Measurements from ENCODE around the gene AGBL1.

Gene AGBL1

DNA sequence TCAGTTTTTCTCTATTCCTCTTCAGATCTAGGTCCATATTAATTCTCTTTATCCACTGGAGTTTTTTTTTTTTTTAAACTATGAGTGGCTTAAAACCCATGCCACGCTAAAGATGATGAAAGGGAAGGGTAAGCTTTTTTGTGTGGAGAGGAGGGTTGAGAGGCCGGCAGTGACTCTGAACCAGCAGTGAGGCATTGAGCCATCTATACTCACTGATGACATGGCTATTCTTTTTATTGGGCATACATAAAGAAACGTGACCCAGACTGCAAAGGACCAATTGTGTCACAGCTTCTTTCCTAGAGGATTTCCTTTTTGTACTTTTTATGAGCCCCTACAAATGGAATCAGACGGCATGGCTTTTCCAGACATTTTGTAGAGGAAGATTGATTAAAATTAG is 662.2 kb downstream of the AGBL1 start:
- TF ChIP-seq POLR2A (IDR thresholded peaks at IDR 0.05; ENCODE audit: low read length), result no peak
- no peak for TF ChIP-seq GATA1 (IDR thresholded peaks at IDR 0.05; ENCODE audit: low read depth, low read length)

DNA sequence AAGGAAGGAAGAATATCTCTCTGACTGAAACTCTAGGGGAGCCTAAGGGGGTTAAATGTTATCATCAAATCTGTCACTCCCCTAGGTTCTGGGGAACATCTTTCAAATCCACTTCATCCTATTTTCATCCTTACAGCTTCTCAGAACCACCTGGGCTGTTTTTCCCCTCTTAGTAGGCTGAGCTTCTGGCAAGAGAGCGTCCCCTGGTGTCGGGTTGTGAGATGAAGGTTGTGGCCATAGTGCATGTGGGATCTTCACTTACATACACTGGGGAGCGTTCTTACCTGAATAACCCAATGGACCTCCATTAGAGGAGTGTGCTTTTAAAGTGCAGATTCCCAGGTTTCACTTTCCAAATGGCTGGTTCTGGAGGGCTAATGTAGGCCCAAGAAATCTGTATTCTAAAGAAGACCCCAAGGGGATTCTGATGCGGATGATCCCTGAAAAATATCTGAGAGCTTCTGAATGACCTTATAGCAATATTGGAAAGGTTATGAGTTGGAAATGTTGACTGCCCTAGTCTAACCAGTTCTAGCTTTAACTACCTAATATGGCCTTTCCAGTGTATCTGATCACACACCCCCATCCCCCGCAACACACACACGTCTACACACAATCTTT is 663.7 kb downstream of the AGBL1 start:
- TF ChIP-seq POLR2A (IDR thresholded peaks at IDR 0.05; ENCODE audit: low read length) (no peak), GATA1 (IDR thresholded peaks at IDR 0.05; ENCODE audit: low read depth, low read length) (no peak)
- peak; percentile 11 to 39 for DNase-seq

More for the DNA sequence above, 662.2 kb downstream of the AGBL1 start:
- DNase-seq, result no peak

DNA sequence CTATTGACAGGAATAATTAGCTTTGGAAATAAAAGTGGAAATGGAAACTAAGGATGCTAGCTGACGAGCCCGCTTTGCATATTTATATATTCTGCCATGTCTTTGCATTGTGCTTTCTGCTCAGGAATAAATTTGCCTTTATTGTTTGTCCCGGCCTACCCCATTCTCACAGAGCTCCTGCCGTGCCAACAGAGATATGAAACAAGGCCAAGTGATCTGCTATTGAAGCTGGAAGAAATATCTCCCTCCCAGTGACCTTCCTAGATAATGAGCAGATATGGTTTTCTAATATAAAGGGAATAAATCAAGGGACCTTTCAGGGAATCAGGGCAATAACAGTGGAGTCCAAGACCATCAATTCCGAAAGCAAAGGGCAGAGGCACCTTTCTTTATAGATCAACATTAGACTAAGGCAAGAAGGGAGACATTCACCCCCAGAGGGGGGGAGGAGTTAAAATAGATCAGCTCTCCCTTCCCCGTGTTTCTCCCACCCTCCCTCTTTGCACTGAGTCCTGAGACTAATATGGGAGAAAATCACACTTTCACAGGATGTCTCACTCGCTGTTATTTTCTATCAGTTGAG is 664.6 kb downstream of the AGBL1 start:
- TF ChIP-seq GATA1 (IDR thresholded peaks at IDR 0.05; ENCODE audit: low read depth, low read length) (no peak), POLR2A (IDR thresholded peaks at IDR 0.05; ENCODE audit: low read length) (no peak)
- DNase-seq, result no peak

DNA sequence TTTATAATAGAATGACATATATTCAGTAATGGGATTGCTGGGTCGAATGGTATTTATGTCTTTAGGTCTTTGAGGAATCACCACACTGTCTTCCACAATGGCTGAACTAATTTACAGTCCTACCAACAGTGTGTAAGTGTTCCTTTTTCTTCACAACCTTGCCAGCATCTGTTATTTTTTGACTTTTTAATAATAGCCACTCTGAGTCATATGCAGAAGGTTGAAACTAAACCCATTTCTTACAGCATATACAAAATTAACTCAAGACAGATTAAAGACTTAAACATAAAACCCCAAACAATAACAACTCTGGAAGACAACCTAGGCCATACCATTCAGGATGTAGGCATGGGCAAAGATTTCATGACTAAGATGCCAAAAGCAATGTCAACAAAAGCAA is 671.4 kb downstream of the AGBL1 start:
- no peak for DNase-seq
- no peak for TF ChIP-seq POLR2A (IDR thresholded peaks at IDR 0.05; ENCODE audit: low read length)

DNA sequence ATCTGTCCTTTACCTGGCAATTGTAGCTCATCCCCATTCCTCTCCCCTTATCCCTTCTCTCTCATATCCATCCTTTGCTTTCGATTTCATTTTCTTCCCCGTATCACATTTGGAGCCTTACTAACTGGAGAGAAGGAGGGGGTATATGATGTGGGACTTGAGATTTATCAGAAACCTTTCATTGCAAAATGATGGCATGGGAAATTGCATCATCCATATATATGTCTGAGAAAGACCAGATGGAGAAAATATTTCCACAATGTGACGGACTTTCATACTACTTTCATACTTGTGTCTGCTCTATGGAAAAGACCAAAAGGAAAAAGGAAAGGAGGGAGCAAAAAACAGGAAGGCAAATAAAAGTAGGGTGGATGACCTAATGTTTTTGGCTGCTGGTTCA is 675.2 kb downstream of the AGBL1 start:
- DNase-seq, result no peak
- no peak for TF ChIP-seq GATA1 (IDR thresholded peaks at IDR 0.05; ENCODE audit: low read depth, low read length)
- TF ChIP-seq POLR2A (IDR thresholded peaks at IDR 0.05; ENCODE audit: low read length), result no peak

DNA sequence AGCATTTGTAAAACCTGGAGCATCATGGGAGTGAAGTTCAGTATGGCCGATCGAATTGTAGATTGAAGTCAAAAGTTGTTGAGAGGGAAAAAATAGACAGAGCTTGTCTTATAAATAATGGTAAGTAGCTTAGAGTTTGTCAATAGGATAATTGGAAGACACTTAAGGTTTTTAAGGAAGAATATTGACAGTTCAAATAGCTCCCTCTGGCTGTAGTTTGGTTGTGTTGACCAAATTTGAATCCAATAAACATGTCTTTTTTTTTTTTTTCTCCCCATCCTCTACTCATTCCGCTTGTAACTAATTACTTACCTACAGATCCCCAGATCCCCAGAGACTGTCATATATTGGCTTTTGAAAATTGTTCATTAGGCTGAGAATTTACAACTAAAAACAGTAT is 677.0 kb downstream of the AGBL1 start:
- no peak for DNase-seq
- TF ChIP-seq GATA1 (IDR thresholded peaks at IDR 0.05; ENCODE audit: low read depth, low read length) (no peak), POLR2A (IDR thresholded peaks at IDR 0.05; ENCODE audit: low read length) (no peak)

DNA sequence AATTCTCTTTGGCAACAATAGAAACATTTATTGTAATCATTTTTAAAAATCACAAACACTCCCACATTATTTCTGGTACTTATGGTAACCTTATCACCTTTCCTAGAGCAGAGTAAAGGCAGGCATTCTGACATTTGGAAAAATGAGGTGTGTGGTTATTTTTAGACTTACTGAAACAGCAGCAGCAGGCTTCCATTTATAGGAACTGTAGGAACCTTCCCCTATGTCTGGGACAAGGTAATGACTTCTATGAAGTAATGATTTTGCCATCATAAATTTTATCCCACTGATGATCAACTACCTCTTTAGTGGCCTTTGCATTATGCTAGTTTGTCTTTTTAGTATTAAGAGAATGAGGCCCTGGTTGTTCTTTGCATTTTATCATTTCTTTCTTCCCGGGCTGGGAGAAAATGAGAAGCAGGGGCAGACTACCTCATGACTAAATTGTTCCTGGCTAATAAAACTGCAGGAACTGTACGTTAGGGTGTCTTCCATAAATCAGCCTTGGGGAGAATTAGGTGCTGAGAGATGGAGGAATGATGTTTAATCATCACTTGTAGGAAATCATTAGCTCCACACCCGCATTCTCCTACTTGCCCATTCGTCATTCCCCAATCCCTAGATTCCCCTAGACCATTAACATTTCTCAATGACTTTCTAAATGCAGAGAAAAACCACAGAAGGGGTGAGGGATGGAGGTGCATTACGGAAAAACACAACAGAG is 680.3 kb downstream of the AGBL1 start:
- TF ChIP-seq GATA1 (IDR thresholded peaks at IDR 0.05; ENCODE audit: low read depth, low read length) (no peak), POLR2A (IDR thresholded peaks at IDR 0.05; ENCODE audit: low read length) (no peak)
- no peak for DNase-seq

DNA sequence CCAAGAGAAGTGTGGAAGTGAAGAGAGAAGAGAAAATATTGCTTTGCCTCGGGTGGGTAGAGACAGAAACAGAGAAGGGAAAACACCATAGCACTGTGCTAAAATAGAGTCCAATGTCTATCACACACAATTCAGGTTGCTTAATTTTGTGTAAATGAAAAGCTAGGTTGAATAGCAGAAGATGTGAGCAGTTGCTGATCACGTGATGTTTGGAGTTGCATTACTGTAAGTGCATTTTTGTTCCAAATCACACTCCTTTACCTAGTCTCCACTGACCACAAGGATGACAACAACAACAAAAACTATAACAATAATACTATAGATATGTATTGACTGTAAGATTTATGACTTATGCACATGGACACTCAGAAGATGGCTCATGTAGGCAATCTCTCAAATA is 683.2 kb downstream of the AGBL1 start:
- no peak for DNase-seq
- TF ChIP-seq GATA1 (IDR thresholded peaks at IDR 0.05; ENCODE audit: low read depth, low read length) (no peak), POLR2A (IDR thresholded peaks at IDR 0.05; ENCODE audit: low read length) (no peak)

DNA sequence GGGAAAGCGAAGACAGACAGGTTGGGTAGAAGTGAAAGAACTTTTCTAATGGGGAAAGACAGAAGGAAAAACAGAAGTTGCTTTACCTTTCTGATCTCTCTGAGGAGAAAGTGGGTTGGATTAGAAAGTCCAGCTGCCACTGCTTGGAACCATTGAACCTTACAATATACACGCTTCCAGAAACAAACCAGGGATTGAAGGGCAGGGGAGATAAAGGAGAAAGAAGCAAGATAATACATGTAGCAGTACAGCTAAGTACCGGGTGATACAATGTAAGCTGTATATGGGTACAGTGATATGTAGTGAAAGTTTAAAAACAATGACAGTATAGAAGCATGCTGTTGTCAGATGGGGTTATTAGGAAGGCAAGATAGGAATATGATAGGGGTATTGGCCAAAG is 684.4 kb downstream of the AGBL1 start:
- no peak for DNase-seq
- no peak for TF ChIP-seq GATA1 (IDR thresholded peaks at IDR 0.05; ENCODE audit: low read depth, low read length)
- TF ChIP-seq POLR2A (IDR thresholded peaks at IDR 0.05; ENCODE audit: low read length), result no peak

DNA sequence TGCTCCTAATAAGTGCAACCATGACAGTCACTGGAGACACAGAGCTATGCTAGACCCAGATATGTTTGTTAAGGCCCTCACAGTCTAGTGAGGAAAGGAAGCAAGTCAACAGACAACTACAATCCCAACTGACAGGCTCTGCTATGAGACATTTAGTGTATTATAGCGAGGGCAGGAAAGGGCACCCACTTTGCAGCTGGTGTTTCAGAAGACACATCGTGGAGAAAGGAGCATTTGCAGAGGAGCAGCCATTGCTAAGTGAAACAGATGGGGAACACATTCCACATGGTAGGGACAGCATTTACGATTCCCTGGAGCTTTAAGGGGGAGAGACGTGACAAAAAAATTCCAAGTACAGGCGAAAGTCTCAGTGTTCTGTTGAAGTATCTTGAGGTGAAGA is 685.6 kb downstream of the AGBL1 start:
- TF ChIP-seq GATA1 (IDR thresholded peaks at IDR 0.05; ENCODE audit: low read depth, low read length), result no peak
- no peak for TF ChIP-seq POLR2A (IDR thresholded peaks at IDR 0.05; ENCODE audit: low read length)
- no peak for DNase-seq

DNA sequence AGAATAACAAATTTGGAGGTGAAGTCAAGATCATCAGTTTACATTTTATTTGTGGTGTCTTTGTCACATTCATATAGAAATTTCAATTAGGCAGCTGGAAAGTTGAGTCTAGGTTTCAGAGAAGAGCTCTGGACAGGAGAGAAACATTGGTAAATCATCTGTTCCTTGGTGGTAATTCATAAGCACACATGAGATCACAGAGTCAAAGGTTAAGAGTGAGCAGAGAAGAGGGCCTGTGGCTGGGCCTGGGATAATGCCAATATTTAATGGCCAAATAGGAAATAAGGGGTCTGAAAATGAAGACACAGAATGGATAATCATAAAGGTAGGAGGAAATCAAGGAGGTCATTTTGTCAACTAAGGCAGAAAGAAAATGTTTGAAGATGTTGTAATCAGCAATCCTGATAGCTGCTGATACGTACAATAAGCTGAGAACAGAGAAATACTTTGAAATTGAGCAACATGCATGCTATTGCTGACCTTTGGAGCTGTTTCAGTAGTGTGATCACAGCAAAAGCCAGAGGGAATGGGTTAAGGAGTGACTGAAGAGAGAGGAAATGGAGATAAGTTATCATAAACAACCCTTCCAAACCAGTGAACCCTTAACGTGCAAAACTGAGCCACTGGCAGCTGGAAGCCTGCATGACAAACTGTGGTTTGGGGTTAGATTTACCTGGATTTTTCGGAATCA is 692.8 kb downstream of the AGBL1 start:
- no peak for TF ChIP-seq GATA1 (IDR thresholded peaks at IDR 0.05; ENCODE audit: low read depth, low read length)
- TF ChIP-seq POLR2A (IDR thresholded peaks at IDR 0.05; ENCODE audit: low read length), result no peak

DNA sequence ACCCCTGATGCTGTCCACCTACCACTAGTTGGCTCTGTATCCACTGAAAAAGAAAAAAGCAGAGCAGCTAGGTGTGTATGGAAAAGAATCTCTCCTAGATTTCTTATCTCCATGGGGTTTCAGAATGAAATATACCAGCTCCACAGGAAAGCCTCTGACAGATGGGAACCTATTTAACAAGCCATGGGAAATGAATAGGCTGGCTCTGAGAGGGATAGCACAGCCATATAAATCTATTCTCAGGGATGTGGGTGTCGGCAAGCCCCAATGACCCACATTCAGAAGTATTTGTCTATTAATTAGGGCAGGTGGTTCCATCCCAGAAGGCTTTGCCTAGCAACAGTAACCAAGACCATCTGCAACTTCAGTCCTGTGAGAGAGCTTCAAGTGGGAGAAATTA is 694.1 kb downstream of the AGBL1 start:
- TF ChIP-seq GATA1 (IDR thresholded peaks at IDR 0.05; ENCODE audit: low read depth, low read length), result no peak
- TF ChIP-seq POLR2A (IDR thresholded peaks at IDR 0.05; ENCODE audit: low read length), result no peak
- DNase-seq, result no peak

More for the DNA sequence above, 692.8 kb downstream of the AGBL1 start:
- DNase-seq, result no peak

DNA sequence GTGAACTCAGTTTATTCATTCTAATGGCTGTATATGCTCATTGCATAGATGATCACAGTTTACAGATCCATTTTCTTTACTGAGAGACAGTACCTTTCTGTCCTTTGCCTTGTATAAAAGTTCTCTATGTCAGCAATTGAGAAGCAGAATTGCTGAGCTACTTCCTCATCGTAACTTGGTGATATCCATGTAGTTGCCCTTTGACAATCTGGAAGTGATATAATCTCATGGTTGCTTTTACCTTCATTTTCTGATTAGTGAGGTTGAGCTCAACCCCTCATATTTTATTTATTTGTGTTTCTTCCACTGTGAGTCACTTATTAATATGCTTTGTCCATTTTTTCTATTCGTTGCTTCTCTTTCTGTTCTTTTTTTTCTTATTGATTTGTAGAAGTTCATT is 696.5 kb downstream of the AGBL1 start:
- no peak for TF ChIP-seq GATA1 (IDR thresholded peaks at IDR 0.05; ENCODE audit: low read depth, low read length)
- TF ChIP-seq POLR2A (IDR thresholded peaks at IDR 0.05; ENCODE audit: low read length), result no peak
- no peak for DNase-seq

DNA sequence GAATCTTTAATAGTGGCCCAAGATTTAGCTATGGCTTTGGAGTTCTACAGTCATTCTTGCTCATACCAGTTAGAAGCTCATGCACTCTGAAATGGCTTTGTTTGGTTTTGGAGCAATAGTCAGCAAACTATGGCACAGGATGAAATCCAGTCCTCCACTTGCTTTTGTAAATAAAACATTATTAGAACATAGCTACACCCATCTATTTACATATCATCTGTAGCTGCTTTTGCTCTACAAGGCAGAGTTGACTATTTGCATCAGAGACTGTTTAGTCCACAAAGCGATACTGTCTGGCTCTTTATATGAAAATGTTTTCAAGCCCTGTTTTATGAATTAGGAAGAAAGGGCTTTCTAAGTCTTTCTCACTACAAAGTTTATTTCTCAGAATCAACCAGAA is 716.9 kb downstream of the AGBL1 start:
- DNase-seq, result no peak
- no peak for TF ChIP-seq GATA1 (IDR thresholded peaks at IDR 0.05; ENCODE audit: low read depth, low read length)
- TF ChIP-seq POLR2A (IDR thresholded peaks at IDR 0.05; ENCODE audit: low read length), result no peak
